Calu3 (cell line): ENCODE measurements around the gene ECEL1. TPM values are rescaled to one million over a fixed set of nuclear protein-coding genes. Genes with fewer than 3 reads are reported as not detected.

ENCODE experiments used
- Bru-seq: library from RNA; stranded (reverse); fragments of 400-500 nt; gene quantifications from one replicate; lab custom pipeline; 2021; lab: Mats Ljungman, UMichigan
- BruChase-seq, 2 experiments: library from RNA; stranded (reverse); fragments of 400-500 nt; gene quantifications; one replicate each; lab custom pipeline; 2021; lab: Mats Ljungman, UMichigan
- BruUV-seq: library from RNA; stranded (reverse); fragments of 400-500 nt; replicated peaks from 2 replicates; lab custom pipeline; 2021; lab: Mats Ljungman, UMichigan
- CTCF ChIA-PET: fragments of 300-600 bp; sonication (Branson Sonifier 250); formaldehyde crosslinking; loops from one replicate; lab custom pipeline; 2022; ENCODE audit warnings: antibody characterized with exemption; lab: Charles Lee
- DNase-seq: peaks from one replicate; pipeline ENCODE4 v3.0.0; 2022
- H3K27ac Mint-ChIP-seq: one replicate; pipeline ENCODE4 v1.8.0; 2022; ENCODE audit warnings: mixed read lengths; ENCODE audit not compliant: unreplicated experiment
- H3K27me3 Mint-ChIP-seq: one replicate; pipeline ENCODE4 v1.8.0; 2022; ENCODE audit warnings: mixed read lengths; ENCODE audit not compliant: unreplicated experiment
- H3K36me3 Mint-ChIP-seq: one replicate; pipeline ENCODE4 v1.8.0; 2022; ENCODE audit warnings: mild to moderate bottlenecking, moderate library complexity, mixed read lengths; ENCODE audit not compliant: insufficient read depth, unreplicated experiment
- H3K4me1 Mint-ChIP-seq: one replicate; pipeline ENCODE4 v1.8.0; 2022; ENCODE audit warnings: mild to moderate bottlenecking, low read depth, mixed read lengths; ENCODE audit not compliant: unreplicated experiment
- H3K4me3 Mint-ChIP-seq: one replicate; pipeline ENCODE4 v1.8.0; 2022; ENCODE audit warnings: mild to moderate bottlenecking, low read depth, moderate library complexity, mixed read lengths; ENCODE audit not compliant: unreplicated experiment
- H3K9me3 Mint-ChIP-seq: one replicate; pipeline ENCODE4 v1.8.0; 2022; ENCODE audit warnings: low read depth, mixed read lengths; ENCODE audit not compliant: unreplicated experiment
- intact Hi-C: fragments of 100-400 bp; cut with micrococcal nuclease; formaldehyde crosslinking; loops from one replicate; pipeline ENCODE4 v1.10.0; 2022; ENCODE audit not compliant: unreplicated experiment
- long read RNA-seq: library from polyadenylated mRNA; stranded (forward); transcript quantifications from one replicate; pipeline ENCODE4 v2.0.0, GENCODE V29; 2022
- total RNA-seq: library from RNA; stranded (reverse); gene quantifications from 2 replicates; pipeline ENCODE4 v1.2.3, GENCODE V29; 2022
- TF ChIP-seq, protein P1 (sequence below): fragments of 200-600 bp; IDR thresholded peaks from one replicate; pipeline ENCODE4 v1.8.0; 2022; ENCODE audit warnings: antibody characterized with exemption; ENCODE audit not compliant: unreplicated experiment

Gene ECEL1, protein sequence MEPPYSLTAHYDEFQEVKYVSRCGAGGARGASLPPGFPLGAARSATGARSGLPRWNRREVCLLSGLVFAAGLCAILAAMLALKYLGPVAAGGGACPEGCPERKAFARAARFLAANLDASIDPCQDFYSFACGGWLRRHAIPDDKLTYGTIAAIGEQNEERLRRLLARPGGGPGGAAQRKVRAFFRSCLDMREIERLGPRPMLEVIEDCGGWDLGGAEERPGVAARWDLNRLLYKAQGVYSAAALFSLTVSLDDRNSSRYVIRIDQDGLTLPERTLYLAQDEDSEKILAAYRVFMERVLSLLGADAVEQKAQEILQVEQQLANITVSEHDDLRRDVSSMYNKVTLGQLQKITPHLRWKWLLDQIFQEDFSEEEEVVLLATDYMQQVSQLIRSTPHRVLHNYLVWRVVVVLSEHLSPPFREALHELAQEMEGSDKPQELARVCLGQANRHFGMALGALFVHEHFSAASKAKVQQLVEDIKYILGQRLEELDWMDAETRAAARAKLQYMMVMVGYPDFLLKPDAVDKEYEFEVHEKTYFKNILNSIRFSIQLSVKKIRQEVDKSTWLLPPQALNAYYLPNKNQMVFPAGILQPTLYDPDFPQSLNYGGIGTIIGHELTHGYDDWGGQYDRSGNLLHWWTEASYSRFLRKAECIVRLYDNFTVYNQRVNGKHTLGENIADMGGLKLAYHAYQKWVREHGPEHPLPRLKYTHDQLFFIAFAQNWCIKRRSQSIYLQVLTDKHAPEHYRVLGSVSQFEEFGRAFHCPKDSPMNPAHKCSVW
- total RNA-seq: not detected in 2 replicates
- not detected for Bru-seq, nascent RNA
- not detected for BruChase-seq, experiment 1, labeled RNA remaining after a 6-hour chase
- BruChase-seq, experiment 2, labeled RNA remaining after a 2-hour chase: not detected
- long read RNA-seq: 0 reads

DNA sequence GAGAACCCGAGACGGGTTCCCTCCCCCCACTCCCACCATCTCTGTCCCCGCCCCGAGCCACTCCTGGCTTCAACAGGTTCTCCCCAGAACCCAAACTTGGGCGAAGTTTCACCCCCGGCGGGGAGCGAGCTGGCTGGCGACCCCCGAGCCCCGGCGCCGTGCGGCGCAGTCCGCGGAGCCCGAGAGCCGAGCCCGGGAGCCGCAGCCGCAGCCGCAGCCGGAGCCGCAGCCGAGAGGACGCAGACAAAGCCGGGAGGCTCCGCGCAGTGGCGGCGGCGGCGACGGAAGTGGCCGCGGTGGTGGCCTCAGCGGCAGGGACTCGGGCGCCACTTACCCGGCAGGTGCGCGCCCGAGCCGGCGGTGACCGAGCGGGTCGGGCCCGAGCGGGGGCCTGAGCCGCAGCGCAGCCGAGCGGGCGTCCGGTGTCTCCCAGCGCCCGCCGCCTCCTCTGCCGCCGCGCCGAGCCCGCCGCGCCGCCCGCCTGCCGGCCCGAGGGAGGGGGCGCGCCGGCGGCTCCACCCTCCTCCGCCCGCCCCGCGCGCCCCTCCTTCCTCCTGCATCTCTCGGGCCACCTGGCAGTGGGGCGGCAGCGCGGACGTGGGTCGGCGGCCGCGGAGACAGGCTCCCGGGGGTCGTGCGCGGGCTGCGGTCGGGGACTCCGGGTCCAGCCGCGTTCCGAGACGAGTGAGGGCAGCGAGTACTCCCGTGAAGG is at the start of gene ECEL1:
Gene ECEL1 (minus strand): TSS at position 450 of the 712 bp plus-strand sequence. CDS start 1,181 bp downstream, outside the sequence.
- Mint-ChIP-seq H3K27me3 (peaks cover 75% of the 10 kb centered on the region), H3K4me3 (peak within 1 kb of the TSS; percentile 12), H3K36me3 (no peaks in the 10 kb centered on the region), H3K4me1 (no peaks in the 10 kb centered on the region), H3K9me3 (no peaks in the 10 kb centered on the region), H3K27ac (no peak within 1 kb of the TSS)
- BruUV-seq: no TSS peak
- peak; percentile 26 for DNase-seq
- intact Hi-C loops: no loop called here
- TF ChIP-seq, protein P1, sequence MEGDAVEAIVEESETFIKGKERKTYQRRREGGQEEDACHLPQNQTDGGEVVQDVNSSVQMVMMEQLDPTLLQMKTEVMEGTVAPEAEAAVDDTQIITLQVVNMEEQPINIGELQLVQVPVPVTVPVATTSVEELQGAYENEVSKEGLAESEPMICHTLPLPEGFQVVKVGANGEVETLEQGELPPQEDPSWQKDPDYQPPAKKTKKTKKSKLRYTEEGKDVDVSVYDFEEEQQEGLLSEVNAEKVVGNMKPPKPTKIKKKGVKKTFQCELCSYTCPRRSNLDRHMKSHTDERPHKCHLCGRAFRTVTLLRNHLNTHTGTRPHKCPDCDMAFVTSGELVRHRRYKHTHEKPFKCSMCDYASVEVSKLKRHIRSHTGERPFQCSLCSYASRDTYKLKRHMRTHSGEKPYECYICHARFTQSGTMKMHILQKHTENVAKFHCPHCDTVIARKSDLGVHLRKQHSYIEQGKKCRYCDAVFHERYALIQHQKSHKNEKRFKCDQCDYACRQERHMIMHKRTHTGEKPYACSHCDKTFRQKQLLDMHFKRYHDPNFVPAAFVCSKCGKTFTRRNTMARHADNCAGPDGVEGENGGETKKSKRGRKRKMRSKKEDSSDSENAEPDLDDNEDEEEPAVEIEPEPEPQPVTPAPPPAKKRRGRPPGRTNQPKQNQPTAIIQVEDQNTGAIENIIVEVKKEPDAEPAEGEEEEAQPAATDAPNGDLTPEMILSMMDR: no peak
- CTCF ChIA-PET: no interaction called here

DNA sequence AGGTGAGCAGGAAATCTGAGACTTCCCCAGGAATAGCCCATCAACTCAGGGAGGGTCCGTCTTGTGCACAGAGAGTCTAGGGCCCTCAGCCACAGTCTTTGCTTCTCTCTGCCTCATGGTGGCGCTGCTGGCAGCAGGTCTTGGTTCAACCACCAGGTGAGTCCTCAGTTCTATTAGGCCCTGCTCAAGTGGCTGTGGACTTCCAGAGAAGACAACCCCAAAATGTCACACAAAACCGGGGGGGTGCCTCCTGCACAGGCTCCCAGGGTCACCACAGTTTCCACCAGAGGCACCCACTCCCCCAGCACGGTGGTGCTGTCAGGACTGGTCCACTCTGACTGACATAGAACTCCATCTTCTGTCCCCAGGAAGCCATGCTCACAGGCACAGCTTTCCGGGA is 49.4 kb upstream of the ECEL1 start:
- H3K4me3 Mint-ChIP-seq: no peak overlapping the region
- H3K9me3 Mint-ChIP-seq: no peaks in the 10 kb centered on the region
- no peak overlapping the region for H3K27ac Mint-ChIP-seq
- CTCF ChIA-PET: no interaction called here
- intact Hi-C loops: no loop called here
- TF ChIP-seq, protein P1: no peak
- peaks cover 63% of the 10 kb centered on the region for H3K27me3 Mint-ChIP-seq
- no peaks in the 10 kb centered on the region for H3K4me1 Mint-ChIP-seq
- no peak for DNase-seq
- BruUV-seq: no TSS peak
- peaks cover 12% of the 10 kb centered on the region for H3K36me3 Mint-ChIP-seq

DNA sequence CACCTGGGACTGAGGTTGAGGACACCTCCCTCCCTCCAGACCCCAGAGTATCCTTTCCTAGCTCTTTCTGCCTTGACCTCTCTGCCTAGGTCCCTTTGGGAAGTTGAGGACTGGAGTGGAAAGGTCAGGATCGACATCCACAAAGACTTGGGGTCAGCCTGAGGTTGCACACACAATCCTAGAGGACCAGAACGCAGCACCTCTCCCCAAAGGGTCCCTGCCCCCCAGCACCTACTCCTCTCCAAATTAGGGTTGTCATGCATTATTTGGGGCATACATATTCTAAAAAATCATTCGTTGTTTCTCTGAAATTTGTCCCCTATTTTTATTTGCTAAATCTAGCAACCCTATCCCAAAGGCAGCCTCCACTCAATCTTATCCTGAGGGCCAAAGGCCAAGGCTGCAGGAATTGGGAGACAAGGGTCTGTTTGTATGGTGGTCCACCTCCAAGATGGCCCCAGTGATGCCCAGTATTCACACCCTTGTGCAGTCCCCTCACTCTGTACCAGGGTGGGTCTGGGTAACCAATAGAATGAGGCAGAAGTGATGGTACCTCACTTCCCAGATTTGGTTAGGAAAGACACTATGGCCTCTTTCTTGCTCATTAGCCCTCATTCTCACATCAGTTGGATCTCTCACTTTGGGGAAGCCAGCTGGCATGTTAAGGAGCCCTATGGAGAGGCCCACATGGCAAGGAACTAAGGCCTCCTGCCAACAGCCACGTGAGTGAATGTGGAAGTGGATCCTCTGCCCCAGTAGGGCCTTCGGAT is 48.3 kb upstream of the ECEL1 start:
- TF ChIP-seq, protein P1: no peak
- H3K36me3 Mint-ChIP-seq: peaks cover 12% of the 10 kb centered on the region
- H3K27me3 Mint-ChIP-seq: peaks cover 68% of the 10 kb centered on the region
- no peaks in the 10 kb centered on the region for H3K9me3 Mint-ChIP-seq
- DNase-seq: no peak
- H3K4me3 Mint-ChIP-seq: no peak overlapping the region
- CTCF ChIA-PET: no interaction called here
- H3K27ac Mint-ChIP-seq: no peak overlapping the region
- no TSS peak for BruUV-seq
- H3K4me1 Mint-ChIP-seq: no peaks in the 10 kb centered on the region
- intact Hi-C loops: no loop called here
